OCI-LY7 (cell line): ENCODE results near the gene ZBTB20. TPM values are rescaled to one million over a fixed set of nuclear protein-coding genes. Genes with fewer than 3 reads are reported as not detected.

Experiments used
- BruUV-seq: library from RNA; stranded (reverse); fragments of 400-500 nt; replicated peaks from 2 replicates; lab custom pipeline; 2021; lab: Mats Ljungman, UMichigan
- CTCF ChIA-PET: fragments of 300-600 bp; sonication (Branson Sonifier 250); formaldehyde crosslinking; loops from one replicate; lab custom pipeline; 2022; ENCODE audit warnings: antibody characterized with exemption; ENCODE audit not compliant: unreplicated experiment; lab: Charles Lee
- POLR2A ChIA-PET: fragments of 300-600 bp; sonication (Branson Sonifier 250); formaldehyde crosslinking; loops from one replicate; lab custom pipeline; 2022; ENCODE audit warnings: antibody characterized with exemption; lab: Charles Lee
- DNase-seq: peaks from one replicate; pipeline ENCODE4 v3.0.0-alpha.2; 2015; ENCODE audit warnings: low spot score
- H2AFZ ChIP-seq: fragments of 200-600 bp; sonication (generic), shearing (Covaris generic); 2 replicates; pipeline ENCODE4 v1.6.1; 2014; ENCODE audit warnings: mild to moderate bottlenecking, antibody characterized with exemption, low read length, moderate library complexity
- H3K27ac ChIP-seq: fragments of 200-600 bp; sonication (generic); 2 replicates; pipeline ENCODE4 v1.5.1; 2014; ENCODE audit warnings: mixed run types, low read depth, mild to moderate bottlenecking, moderate library complexity, low read length, inconsistent platforms; ENCODE audit not compliant: poor library complexity, severe bottlenecking
- H3K36me3 ChIP-seq: fragments of 200-600 bp; sonication (generic); 2 replicates; pipeline ENCODE4 v1.6.1; 2014; ENCODE audit warnings: mild to moderate bottlenecking, antibody characterized with exemption, low read length, moderate library complexity, mixed read lengths; ENCODE audit not compliant: insufficient read depth
- H3K4me1 ChIP-seq: fragments of 200-600 bp; sonication (generic); 2 replicates; pipeline ENCODE4 v1.5.1; 2014; ENCODE audit warnings: mild to moderate bottlenecking, low read length; ENCODE audit not compliant: insufficient read depth, poor library complexity, severe bottlenecking
- H3K4me2 ChIP-seq: fragments of 200-600 bp; sonication (generic); 2 replicates; pipeline ENCODE4 v1.6.1; 2014; ENCODE audit warnings: mild to moderate bottlenecking, low read length
- H3K4me3 ChIP-seq: fragments of 200-600 bp; sonication (generic); 2 replicates; pipeline ENCODE4 v1.5.1; 2014; ENCODE audit warnings: mild to moderate bottlenecking, low read depth, low read length; ENCODE audit not compliant: poor library complexity, severe bottlenecking
- H3K79me2 ChIP-seq: fragments of 200-600 bp; sonication (generic); 2 replicates; pipeline ENCODE4 v1.6.1; 2016; ENCODE audit warnings: low read depth, mild to moderate bottlenecking, low read length, moderate library complexity, mixed read lengths; ENCODE audit not compliant: insufficient read depth
- H3K9me2 ChIP-seq: fragments of 200-600 bp; sonication (generic); 2 replicates; pipeline ENCODE4 v1.6.1; 2016; ENCODE audit warnings: mild to moderate bottlenecking, low read length, mixed read lengths; ENCODE audit not compliant: insufficient read depth
- H3K9me3 ChIP-seq: fragments of 200-600 bp; sonication (generic); 2 replicates; pipeline ENCODE4 v1.6.1; 2014; ENCODE audit warnings: mild to moderate bottlenecking, mixed run types, low read length, mixed read lengths
- H4K20me1 ChIP-seq: fragments of 200-600 bp; sonication (generic); 2 replicates; pipeline ENCODE4 v1.6.1; 2014; ENCODE audit warnings: mild to moderate bottlenecking, antibody characterized with exemption, low read length, moderate library complexity, mixed read lengths; ENCODE audit not compliant: insufficient read depth
- CTCF ChIP-seq: fragments of 200-600 bp; sonication (generic); conservative IDR thresholded peaks from 2 replicates; pipeline ENCODE4 v1.5.1; 2014; ENCODE audit warnings: mild to moderate bottlenecking, antibody characterized with exemption, low read length, moderate library complexity, mixed read lengths
- EZH2phosphoT487 ChIP-seq: fragments of 200-600 bp; sonication (generic); IDR thresholded peaks from 2 replicates; pipeline ENCODE4 v1.6.1; 2018; ENCODE audit warnings: low read depth, borderline replicate concordance, mild to moderate bottlenecking, mixed run types, antibody characterized with exemption, low read length, moderate library complexity, mixed read lengths
- intact Hi-C: fragments of 100-400 bp; cut with micrococcal nuclease; formaldehyde crosslinking; loops from one replicate; pipeline ENCODE4 v1.10.0; 2022; ENCODE audit not compliant: unreplicated experiment
- total RNA-seq, 2 experiments: library from RNA; depleted of rRNA in 1 of 2; stranded (reverse); fragments of >200 nt in 1 of 2; shearing (Covaris generic) in 1 of 2; gene quantifications; 2 replicates each; pipeline ENCODE4 v1.2.3, GENCODE V29; 2014 to 2022

ZBTB20 gene
- total RNA-seq, 2 experiments from 2014 or later = 5.5 to 11.8 TPM

- no peak for DNase-seq
- BruUV-seq = no TSS peak
- H3K9me2 ChIP-seq = no peaks in the 10 kb centered on the region
- peaks cover 9% of the 10 kb centered on the region for H3K9me3 ChIP-seq
- intact Hi-C loops = no loop called here
- H3K36me3 ChIP-seq = no peaks in the 10 kb centered on the region
- no peak overlapping the region for H3K27ac ChIP-seq
- no peaks in the 10 kb centered on the region for H4K20me1 ChIP-seq
- POLR2A ChIA-PET = no interaction called here
- no peak overlapping the region for H3K4me3 ChIP-seq
- H2AFZ ChIP-seq = no peak overlapping the region
- CTCF ChIA-PET = no interaction called here
- H3K4me1 ChIP-seq = no peaks in the 10 kb centered on the region
- H3K79me2 ChIP-seq = no peaks in the 10 kb centered on the region
- H3K4me2 ChIP-seq = no peak overlapping the region
- TF ChIP-seq CTCF = no peak
- TF ChIP-seq EZH2phosphoT487 = no peak
Measured at GRCh38 chr3:115190747-115191146, 43.7 kb upstream of the ZBTB20 start.

DNA sequence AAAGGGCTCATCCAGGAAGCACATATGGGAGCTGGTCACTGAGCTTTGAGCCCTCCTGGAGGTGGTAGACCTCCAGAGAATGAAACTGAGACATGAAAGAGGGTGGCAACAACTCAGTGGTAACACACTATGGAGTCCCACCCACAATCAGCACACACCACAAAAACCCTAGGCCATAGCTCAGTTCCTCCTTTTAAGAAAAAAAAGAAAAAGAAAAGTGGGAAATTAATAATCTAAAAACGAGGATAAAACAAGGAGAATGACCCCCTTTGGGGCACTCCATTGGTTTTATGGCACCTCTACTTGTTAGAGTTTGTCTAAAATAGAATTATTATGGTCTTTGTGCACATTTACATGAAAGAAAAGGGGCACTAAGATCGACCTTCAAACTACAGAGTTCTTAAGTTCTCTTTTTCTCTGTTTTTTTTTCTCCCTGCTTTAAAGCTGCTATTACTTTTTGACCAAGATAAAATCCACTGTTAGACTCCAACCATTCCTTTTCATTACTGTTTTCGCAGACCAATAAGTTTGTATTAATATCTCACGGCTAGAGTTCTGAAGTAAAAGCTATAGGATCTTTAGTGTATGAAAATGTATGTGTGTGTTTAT lies 40.2 kb upstream of the ZBTB20 start:
- H3K79me2 ChIP-seq = no peaks in the 10 kb centered on the region
- ChIA-PET POLR2A (interaction anchor here (0.9 to 1.3 kb wide), 3 partner anchors 18 to 462 kb away, joined by 3 to 5 read pairs (median 4); no protein-coding TSS in a partner anchor), CTCF (no interaction called here)
- H2AFZ ChIP-seq = no peak overlapping the region
- TF ChIP-seq CTCF (no peak), EZH2phosphoT487 (no peak)
- no peak overlapping the region for H3K4me3 ChIP-seq
- no TSS peak for BruUV-seq
- no peaks in the 10 kb centered on the region for H4K20me1 ChIP-seq
- peaks cover 9% of the 10 kb centered on the region for H3K9me3 ChIP-seq
- H3K27ac ChIP-seq = no peak overlapping the region
- no peaks in the 10 kb centered on the region for H3K36me3 ChIP-seq
- H3K9me2 ChIP-seq = no peaks in the 10 kb centered on the region
- DNase-seq = no peak
- H3K4me2 ChIP-seq = no peak overlapping the region
- no peaks in the 10 kb centered on the region for H3K4me1 ChIP-seq
- intact Hi-C loops = no loop called here
